Measurements from ENCODE around the gene FBXW2.
A peak's percentile ranks its signal among the peaks of the same experiment; 100 is the strongest.

FBXW2 gene

DNA sequence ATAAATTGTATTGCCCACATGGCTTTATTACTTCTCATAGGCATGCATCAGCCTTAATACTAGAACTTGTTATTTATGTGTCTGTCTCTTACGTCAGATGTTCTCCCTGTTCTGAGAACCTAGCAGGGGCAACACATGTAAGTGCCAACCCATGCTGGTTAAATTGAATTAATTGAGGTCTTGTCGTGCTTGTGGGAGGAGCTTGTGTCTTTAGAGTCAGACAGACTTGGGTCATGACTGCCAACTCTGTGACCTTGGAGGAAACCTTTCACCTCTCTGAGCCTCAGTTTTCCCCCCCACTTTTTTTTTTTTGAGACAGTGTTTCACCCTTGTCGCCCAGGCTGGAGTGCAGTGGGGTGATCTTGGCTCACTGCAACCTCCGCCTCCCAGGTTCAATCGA is 76.7 kb downstream of the FBXW2 start:
- FAIRE-seq (no peak), DNase-seq (ENCODE audit: insufficient read length, low spot score) (no peak)

DNA sequence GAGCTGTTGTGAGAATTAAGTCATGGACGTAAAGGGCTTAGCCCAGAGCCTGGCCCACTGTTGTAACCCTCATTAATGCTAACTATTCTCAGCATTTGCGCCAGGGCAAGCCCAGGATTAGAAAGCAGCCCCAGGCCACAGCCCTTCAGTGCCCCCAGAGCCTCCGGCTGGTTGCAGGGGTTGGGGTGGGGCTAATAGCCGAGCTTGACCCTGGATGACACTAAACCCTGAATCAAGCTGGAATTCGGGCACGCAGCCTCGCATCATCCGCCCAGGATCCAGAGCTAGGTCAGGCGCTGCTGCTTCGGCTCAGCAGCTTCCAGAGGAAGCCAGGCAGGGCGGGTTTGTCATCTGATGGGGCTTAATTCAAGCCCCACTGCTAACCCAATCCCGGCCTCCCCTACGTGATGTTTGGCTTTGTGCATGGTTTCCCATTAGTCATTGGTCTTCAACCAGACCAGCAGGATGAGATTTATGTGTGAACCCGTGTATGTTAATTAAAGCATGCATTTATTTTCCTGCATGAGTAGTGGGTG is 77.8 kb downstream of the FBXW2 start:
- FAIRE-seq (no peak), DNase-seq (ENCODE audit: insufficient read length, low spot score) (no peak)

DNA sequence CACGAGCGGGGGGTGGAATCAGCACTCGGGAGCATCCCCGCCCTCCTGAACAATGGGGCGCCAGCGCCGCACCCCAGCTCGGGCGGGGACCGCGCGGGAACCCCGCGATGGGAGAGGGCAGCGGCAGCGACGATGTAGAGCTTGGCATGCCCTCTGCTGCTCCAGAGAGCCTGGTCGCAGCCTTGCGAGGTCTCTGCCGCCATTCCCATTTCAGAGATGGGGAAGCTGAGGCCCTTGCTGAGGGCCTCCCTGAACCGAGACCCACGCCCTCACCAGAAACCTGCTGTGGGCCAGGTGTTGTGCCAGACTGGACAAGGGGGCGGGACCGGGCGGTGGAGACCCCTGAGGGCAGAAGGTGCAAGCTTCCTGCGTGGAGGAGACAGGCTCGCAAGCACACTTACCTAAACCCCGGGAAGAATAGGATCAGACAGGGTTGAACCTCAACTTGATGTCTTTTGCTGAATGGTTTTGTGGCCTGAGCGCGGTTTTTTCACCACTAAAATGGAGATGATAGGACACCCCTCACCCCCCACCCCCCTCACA is 78.3 kb downstream of the FBXW2 start:
- FAIRE-seq (no peak), DNase-seq (ENCODE audit: insufficient read length, low spot score) (no peak)

DNA sequence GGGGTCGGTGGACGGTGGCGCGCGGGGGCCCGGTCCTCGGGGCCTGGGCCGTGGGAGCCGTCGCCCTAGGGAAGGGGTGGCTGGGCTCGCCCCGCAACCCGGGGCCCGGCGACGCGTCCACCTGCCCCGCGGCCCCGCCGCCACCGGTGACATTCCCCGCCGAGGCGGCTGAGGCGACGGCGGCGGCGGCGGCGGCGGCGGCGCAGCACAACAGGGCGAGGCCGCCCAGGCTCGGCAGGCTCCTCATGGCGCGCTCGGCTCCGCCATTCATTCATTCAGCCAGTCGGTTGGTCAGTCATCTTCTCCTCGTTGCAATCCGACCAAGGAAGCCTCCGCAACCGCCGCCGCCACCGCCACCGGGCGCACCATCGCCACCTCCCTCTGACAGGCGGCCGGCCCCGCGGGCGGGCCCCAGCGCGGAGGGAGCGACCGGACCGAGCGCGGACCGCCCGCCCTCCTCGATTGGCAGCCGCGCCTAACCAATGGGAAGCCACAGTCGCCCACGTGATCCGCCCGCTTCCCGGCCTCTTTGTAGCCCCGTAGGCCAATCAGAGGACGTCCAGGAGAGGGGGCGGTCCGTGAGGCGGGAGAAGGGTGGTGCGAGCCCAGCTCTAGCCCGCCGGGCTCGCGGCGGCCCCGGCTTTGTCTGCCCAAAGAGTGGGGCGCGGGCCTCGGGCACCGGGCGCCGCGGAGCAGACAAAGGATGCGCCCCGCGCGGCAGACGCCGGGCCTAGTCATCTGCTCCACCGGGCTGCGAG is 78.9 kb downstream of the FBXW2 start, which contains the start of gene MEGF9:
TSS of gene MEGF9 (minus strand) at position 383 of the 758 bp plus-strand sequence. CDS start at position 271, 112 bp downstream.
- DNase-seq (ENCODE audit: insufficient read length, low spot score): peak; percentile 95
- FAIRE-seq: peak; percentile 62

DNA sequence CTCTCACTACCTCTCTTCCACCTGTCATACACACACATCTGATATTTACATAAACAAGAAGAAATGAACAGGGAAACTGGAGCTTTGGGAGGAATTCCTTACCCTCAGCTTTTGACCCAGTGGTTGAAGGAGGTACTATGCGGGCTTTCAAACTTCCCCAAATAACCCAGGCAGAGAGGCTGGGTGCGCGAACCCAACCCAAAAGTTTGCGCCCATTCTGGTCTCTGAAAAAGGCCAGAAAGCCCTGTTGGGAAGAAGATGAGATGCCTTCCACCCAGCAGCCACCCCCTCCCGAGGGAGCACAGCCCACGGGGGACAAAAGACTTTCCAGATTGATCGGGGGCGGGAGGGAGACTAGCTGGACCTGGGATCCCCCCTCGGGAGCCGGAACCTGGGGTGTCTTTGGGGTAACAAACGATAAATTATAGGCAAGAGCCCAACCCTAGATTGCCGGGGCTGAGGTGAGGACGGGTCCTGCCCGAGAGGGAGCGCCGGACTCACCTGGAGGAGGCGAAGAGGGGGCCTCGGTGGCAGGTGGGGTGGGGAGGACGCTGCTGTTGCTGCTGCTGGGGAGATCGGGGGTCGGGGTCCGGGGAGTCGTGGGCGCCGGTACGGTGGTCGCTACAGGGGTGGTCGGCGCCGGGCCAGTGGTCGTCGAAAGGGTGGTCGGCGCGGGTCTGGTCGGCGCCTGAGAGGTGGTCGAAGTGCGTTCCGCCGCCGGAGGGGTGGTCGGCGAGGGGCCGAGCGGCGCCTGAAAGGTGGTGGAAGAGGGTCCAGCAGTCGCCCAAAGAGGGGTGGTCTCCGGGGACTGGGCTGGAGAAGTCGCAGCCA is 79.7 kb downstream of the FBXW2 start:
- no peak for FAIRE-seq
- DNase-seq (ENCODE audit: insufficient read length, low spot score): no peak

DNA sequence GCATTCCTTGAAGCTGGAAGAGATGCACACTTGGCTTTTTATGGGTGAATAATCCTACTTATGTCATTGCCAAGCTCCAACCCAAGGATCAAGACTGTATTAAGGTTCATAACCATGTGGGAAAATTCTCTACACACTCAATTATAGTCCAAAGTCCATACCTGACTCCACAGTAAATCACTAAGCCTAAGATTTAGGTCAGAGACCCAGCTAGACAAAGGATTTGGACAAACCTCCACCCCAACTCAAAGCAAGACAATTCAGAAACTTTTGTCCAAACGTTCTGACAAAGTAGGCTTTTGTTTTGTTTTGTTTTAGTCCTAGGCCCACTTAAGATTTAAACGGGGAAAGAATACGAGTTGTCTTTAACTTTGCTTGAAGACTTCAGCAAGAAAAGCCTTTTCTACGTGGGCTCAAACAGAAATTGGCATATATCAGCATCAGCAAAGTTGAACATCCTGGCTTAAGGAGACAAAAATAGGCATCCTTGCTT is 80.6 kb downstream of the FBXW2 start:
- DNase-seq (ENCODE audit: insufficient read length, low spot score): no peak
- FAIRE-seq: no peak

DNA sequence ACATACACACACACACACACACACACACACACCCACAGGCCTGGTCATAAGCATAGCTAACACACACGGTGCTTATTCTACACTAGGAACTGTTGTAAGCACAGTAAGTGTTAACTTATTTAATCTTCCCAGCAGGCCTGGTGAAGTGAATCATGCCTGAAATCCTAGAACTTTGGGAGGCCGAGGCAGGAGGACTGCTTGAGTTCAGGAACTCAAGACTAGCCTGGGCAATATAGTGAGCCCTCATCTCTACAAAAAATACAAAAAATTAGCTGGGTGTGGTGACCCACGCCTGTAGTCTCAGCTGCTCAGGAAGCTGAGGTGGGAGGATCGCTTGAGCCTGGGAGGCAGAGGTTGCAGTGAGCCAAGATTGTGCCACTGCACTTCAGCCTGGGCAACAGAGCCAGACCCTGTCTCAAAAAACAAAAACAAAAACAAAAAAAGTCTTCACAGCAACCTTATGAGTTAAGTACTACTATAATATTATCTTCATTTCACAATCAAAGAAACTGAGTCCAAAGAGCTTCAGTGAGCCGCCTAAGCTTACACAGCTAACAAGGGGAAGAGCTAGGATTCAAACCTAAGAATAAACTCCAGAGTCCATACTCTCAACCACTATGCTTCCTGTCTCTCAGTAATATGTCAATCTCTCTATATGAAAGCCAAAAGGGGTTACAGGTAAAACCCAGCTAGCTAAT is 81.2 kb downstream of the FBXW2 start:
- DNase-seq (ENCODE audit: insufficient read length, low spot score): no peak
- FAIRE-seq: no peak

DNA sequence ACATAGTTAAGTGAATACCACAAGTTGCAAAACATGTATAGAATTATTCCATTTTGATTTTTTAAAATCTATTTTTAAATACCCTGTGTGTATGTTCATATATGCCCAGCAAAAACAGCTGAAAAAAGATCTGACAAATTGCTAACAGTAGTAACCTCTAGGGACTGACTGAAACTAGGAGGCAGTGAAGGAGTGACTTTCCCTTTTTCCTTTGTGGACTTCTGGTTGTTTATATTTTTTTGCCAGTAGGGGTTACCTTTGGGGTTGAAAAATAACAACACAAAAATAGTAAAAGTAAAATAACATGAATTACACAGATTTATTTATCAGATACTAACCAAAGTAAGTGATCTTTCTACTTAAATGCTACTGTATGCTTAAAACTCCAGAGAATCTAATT is 81.9 kb downstream of the FBXW2 start:
- DNase-seq (ENCODE audit: insufficient read length, low spot score): no peak

DNA sequence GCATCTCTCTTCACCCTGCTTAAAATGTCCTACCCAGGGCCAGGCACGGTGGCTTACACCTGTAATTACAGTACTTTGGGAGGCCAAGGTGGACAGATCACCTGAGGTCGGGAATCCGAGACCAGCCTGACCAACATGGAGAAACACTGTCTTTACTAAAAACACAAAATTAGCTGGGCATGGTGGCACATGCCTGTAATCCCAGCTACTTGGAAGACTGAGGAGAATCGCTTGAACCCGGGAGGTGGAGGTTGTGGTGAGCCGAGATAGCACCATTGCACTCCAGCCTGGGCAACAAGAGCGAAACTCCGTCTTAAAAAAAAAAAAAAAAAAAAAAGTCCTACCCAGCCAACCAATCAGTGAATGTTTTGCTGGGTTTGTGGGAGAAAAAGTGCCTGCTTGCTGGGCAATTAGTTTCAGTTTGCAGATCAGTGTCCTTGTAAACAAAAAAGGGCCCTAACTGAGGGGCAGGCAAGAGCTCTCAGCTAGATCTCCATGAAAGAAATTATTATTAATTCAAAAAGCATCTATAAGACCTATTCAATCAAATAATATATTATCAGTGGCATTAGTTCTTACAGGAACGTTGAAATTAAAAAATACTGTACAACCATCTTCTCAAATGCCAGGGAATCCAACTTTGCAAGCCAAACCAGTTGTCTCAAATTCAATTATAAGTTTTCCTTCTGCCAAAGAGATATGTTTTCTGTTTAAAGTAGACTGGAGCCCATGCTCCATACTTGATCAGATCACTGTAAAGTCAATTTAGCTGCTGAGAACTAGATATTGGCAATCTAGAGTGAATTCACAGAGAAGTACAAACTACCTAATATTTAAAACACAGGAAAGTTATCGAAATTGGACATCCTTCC is 82.9 kb downstream of the FBXW2 start:
- DNase-seq (ENCODE audit: insufficient read length, low spot score) (no peak), FAIRE-seq (no peak)

More for the DNA sequence above, 81.9 kb downstream of the FBXW2 start:
- FAIRE-seq: no peak

DNA sequence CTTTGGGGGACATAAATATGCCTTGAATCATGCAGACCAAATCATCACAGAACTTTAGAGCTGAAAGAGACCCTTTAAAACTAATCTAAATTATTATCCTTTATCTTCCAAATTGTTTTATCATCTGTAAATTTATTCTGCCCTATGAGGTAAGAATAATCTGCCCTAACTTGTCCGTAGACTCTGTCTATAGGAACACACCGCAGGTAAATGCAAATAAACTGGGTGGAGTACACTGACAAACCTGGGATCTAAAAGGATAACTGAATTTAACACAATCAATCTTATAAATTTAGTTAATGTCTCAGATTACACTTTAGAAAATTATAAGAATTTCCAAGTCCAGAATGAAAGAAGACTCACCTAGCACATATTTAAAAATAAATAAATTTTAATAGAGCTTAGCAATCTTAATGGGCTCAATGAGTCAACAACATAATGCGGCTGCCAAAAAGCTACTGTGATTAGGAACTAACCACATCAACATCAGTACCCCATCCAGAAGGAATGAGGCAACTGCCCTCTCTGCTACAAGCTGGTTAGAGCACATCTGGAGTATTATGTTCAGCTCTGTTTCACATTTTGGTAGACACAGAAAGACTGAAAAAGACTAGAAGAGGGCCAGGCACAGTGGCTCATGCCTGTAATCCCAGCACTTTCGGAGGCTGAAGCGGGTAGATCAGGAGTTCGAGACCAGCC is 84.5 kb downstream of the FBXW2 start:
- DNase-seq (ENCODE audit: insufficient read length, low spot score) (no peak), FAIRE-seq (no peak)

DNA sequence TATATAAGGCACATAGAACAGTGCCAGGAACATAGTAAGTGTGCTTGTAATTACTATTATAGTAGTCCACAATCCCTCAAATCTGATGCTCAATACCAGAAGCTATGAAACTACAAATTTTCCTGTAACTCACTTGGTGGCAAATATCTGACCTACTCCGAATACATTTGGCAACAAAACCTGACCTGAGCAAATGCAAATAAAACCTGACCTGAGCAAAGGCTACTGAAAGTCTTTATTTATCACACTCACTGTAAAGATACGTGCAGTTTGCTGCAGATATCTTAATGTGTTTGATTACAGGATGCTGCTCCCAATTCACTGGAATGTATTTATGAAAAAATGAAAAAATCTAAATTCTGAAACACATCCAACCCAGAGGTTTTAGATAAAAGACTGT is 86.0 kb downstream of the FBXW2 start:
- DNase-seq (ENCODE audit: insufficient read length, low spot score): no peak

More for the DNA sequence above, 86.0 kb downstream of the FBXW2 start:
- no peak for FAIRE-seq

All from HTR-8/SVneo (cell line).